Stimulated activated CD4-positive, alpha-beta T cell treated with anti-CD3 and anti-CD28 coated beads, Interleukin-15, amount 100 ng/mL, for 1 hour (primary cell): ENCODE measurements around the gene LYST.
A peak's percentile ranks its signal among the peaks of the same experiment; 100 is the strongest.

Experiments used
- DNase-seq, 2 donors: peaks; one replicate each; pipeline ENCODE4 v3.0.0-alpha.2; 2020; ENCODE audit warnings: low read depth in 1 of 2, low spot score in 1 of 2

Gene LYST

DNA sequence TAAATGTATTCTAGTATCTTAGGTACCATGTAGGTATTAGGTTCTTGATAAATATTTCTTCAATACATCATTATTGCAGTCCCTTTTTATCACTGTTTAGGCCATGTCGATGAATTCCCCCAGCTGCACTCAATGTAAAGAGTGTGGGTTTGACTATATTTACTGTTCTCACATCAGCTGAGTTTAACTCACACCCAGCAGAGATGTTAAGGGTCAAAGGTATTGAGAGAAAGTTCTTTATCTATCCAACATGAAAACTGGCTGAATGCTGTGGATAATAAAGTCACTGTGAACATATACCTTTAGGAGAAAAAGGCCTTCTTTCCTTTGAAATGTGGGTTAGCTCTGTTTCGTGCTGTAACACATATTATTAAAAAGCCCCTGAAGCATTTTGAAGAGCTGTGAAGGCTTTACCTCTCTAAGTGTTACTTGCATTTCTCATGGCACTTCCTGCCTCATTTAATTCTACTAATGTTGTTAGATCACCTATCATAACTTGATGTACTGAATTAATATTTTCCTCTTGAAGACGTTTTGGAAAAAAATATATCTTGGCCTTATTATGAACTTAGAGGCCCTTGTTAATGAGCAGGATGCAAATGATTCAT is 19.1 kb upstream of the LYST start:
- no peak for DNase-seq

GRCh38 chr1:235883261-235883927 is 16.7 kb upstream of the LYST start:
- no peak for DNase-seq

- DNase-seq: no peak
Observed at GRCh38 chr1:235882816-235883215, 16.1 kb upstream of the LYST start.

GRCh38 chr1:235881930-235882700 is 15.4 kb upstream of the LYST start:
- no peak for DNase-seq

GRCh38 chr1:235878082-235878811 is 11.5 kb upstream of the LYST start:
- no peak for DNase-seq

DNA sequence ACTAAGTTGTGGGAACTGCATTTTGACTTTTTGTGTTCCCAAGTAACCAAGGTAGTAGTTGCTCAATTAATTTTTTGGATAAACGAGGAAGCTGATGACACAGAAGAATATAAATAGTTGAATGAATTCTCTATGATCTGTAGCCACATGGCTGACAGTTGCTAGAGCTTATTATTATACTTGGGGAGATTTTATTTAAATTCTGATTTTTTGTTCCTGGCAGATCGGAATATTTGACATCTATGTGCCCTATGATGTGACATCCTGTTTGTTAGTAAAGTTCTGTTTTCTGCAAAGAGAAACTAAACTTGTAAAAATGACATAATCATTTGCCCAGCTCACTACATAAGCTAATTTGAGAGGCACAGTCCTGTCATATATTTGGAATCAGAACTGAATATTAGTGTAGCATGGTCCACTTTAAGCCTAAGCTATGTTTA is 9.7 kb upstream of the LYST start:
- no peak for DNase-seq

GRCh38 chr1:235875036-235875597 is 8.4 kb upstream of the LYST start:
- no peak for DNase-seq

GRCh38 chr1:235874261-235874660 is 7.6 kb upstream of the LYST start:
- DNase-seq: no peak

DNA sequence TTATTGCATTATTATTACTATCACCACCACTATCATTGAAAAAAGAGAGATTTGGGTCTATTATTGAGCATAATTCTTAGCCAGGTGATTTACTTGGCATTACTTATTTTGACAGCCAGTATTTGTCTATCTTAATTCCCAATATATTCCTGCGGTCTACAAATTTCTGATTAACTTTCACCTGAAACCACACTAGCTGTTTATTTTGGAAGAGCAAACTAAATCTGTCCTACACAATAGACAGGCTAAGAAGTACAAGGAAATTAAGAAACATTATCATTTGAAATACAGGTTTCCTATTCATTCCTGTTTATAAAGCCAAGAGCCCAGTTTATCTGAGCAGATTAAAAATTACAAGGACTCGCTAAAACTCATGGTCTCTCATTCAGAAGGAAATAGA is 6.9 kb upstream of the LYST start:
- no peak for DNase-seq

DNA sequence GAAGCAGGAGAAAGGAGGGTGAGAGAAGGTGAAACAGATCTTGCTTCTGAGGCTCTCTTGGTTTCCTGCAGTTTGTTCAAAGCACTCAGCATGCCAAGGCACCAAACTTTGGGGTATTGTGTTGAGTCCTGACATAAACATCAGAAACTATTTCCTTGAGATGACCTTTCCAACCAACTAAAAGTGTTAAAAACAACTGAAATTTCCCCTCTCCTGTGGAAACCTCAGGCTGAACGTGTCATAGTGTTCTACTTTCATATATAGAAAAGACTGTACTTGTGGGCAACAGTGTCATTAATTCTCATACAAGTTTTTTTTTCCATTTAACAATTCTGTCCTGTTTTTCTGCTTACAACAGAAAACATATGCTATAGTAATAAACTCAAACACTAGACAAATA is 6.3 kb upstream of the LYST start:
- DNase-seq: no peak

GRCh38 chr1:235872270-235872669 is 5.6 kb upstream of the LYST start:
- DNase-seq: no peak

DNA sequence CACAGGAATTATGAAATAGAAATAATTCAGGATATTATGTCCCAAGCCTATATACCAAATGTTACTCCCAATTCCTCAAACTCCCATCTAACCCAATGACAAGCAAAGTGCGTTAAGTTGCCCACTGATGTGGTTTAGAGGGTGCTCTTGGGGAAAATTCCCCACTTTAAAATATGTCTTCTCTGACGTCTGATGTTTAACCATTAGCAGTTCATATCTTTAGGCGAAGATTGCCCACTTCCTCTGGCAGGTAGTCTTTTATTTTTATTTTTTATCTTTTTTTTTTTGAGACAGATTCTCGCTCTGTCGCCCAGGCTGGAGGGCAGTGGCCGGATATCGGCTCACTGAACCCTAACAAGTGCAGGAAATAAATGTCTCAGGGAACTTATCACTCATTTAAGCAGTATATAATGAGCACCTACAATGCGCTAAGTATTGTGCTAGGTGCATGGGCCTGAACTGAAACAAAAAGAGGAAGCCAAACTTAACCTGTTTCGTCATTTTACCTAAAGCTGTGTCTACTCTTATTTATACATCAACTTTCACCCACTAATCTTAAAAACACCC is 1.3 kb upstream of the LYST start:
- DNase-seq: no peak

GRCh38 chr1:235866913-235867845 is 473 bp upstream of the LYST start:
- peak; percentile 97 to 98 for DNase-seq

DNA sequence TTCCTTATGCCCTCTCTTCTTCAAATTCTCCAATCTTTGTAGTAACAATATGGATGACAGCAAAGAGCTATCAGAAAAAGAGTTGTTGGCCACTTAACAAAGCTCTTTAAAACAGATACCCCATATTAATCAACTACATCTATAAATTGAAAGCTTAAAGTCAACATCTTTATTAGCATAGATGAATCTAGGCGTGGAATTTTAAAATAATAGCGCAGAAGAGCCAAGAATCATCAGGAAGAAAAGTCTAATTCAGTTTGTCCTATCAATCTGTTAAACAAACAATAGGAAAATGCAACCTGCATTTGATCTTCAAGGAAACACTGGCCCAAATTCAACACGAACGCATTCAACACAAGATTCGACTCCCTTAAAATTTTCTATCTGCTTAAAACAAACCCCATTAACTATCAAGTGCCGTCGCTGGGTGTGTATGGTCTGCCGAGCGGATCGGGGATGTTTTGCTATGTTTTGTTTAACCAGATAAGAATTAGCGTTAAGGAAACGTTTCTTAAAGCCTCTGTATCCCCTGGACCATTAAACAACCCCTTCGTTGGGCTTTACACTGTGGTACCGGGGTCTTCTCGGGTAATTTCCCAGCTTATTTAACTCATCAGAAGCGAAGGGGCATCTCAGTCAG is 1.0 kb downstream of the LYST start:
- DNase-seq: no peak

- no peak for DNase-seq
Observed at GRCh38 chr1:235864931-235865525, 1.7 kb downstream of the LYST start.

DNA sequence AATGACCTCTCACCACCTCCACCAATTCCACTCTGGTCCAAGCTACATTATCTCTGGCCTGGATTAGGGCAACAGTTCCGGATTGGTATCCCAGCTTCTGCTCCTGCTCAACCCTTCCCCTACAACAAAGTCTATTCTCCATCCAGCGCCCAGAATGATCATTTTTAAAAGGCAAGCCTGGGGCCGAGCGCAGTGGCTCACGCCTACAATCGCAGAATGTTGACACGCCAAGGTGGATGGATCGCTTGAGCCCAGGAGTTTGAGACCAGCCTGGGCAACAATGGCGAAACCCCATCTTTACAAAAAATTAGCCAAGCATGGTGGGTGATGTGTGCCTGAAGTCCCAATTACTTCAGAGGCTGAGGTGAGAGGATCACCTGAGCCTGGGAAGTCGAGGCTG is 2.2 kb downstream of the LYST start:
- DNase-seq: no peak

GRCh38 chr1:235863699-235864093 is 3.0 kb downstream of the LYST start:
- DNase-seq: no peak

- no peak for DNase-seq
Observed at GRCh38 chr1:235861857-235862256, 4.8 kb downstream of the LYST start.

DNA sequence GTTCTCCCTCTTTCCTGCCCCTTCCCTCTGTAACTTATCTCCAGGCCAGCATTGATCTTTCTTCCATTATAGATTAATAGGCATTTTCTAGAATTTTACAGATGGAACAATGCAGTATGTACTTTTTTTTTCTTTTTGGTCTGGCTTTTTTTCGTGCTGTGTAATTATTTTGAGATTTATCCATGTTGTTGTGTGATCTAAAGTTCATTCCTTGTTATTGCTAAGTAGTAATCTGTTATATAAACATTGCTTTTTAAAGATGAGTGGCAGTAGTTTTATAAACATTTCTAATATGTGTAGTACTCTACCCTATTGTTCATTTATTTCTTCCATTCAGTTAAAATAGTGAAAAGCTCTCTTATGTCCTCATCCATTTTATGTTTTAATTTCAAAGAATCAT is 5.9 kb downstream of the LYST start:
- no peak for DNase-seq
